ENCODE data around the gene WDR86.

Gene WDR86

DNA sequence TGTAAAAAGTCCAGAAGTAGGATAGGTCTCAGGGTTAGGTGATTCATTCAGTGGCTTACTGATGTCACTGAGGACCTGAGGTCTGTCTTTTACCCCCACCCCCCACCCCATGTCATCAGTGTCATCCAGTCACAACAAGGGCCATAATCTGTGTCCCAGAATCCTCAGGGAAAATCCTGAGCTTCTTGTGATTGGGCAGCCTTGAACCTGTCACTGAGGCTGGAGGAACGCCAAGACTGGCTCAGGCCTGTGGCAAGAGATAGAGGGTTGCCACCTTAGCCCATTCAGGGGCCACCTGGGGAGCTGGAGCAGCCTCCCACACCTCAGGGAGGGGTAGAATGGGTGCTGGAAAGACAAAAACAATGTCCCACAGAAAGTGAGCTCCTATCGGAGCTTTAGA lies 38.6 kb downstream of the WDR86 start:
- FAIRE-seq (no peak), DNase-seq (ENCODE audit: insufficient read length, low spot score) (no peak)
- no peak for TF ChIP-seq POU2F2 (IDR thresholded peaks at IDR 0.05; ENCODE audit: low read depth, low read length)
- no peak for TF ChIP-seq PAX5 (IDR thresholded peaks at IDR 0.05; ENCODE audit: insufficient read depth, low read length, severe bottlenecking)
- TF ChIP-seq POLR2AphosphoS5 (IDR thresholded peaks at IDR 0.05; ENCODE audit: low read depth, low read length), result no peak
- no peak for TF ChIP-seq SPI1 (IDR thresholded peaks at IDR 0.05; ENCODE audit: low read depth, low read length)

DNA sequence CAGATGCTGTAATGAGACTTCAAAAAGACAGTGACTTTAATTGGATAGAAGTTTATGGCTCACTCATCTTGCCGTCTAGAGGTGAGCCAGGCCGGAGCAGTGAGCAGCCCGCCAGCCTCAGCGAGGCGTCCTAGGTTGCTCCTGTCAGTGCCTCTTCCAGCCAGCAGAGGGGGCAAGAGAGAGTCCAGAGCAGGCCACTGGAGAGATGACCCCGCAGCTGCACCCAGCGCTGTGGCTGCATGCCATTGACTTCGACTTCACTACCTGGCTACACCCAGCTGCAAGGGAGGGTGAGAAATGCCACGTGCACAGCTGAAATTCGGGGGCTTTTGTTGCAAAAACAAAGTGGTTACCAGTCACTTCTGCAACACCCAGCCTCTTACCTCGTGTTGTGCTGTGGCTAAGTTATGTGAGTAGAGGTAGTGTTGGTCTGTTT lies 41.7 kb downstream of the WDR86 start:
- TF ChIP-seq TAF1 (IDR thresholded peaks at IDR 0.05; ENCODE audit: low read depth, low read length) (no peak), POLR2AphosphoS5 (IDR thresholded peaks at IDR 0.05; ENCODE audit: low read depth, low read length) (no peak), POU2F2 (IDR thresholded peaks at IDR 0.05; ENCODE audit: low read depth, low read length) (no peak), SPI1 (IDR thresholded peaks at IDR 0.05; ENCODE audit: low read depth, low read length) (no peak), PAX5 (IDR thresholded peaks at IDR 0.05; ENCODE audit: insufficient read depth, low read length, severe bottlenecking) (no peak), POLR2A (IDR thresholded peaks at IDR 0.05; ENCODE audit: low read depth, low read length) (no peak)
- DNase-seq (ENCODE audit: insufficient read length, low spot score) (peak; percentile 75), FAIRE-seq (peak; percentile 94)

DNA sequence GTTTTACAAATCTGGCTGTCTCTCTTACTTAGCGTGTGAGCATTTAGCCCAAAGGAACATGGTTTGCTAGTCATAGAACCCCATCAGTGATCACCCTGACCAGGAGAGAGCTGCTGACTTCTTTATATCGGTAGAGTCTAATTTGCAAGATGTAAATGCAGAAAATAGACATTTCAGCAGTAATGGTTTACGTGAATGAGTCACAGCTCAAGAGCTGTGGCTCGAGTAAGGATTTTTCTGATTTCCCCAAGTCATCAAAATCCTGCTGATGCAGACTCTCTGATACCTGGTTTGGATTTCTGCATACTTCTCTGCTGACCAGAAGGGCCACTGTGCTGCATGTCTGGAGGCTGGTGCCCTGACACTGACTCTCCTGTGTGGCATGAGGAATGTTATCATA lies 42.6 kb downstream of the WDR86 start:
- TF ChIP-seq POLR2AphosphoS5 (IDR thresholded peaks at IDR 0.05; ENCODE audit: low read depth, low read length) (no peak), TAF1 (IDR thresholded peaks at IDR 0.05; ENCODE audit: low read depth, low read length) (no peak), POU2F2 (IDR thresholded peaks at IDR 0.05; ENCODE audit: low read depth, low read length) (no peak), PAX5 (IDR thresholded peaks at IDR 0.05; ENCODE audit: insufficient read depth, low read length, severe bottlenecking) (no peak), POLR2A (IDR thresholded peaks at IDR 0.05; ENCODE audit: low read depth, low read length) (no peak), SPI1 (IDR thresholded peaks at IDR 0.05; ENCODE audit: low read depth, low read length) (no peak)
- DNase-seq (ENCODE audit: insufficient read length, low spot score) (no peak), FAIRE-seq (no peak)

DNA sequence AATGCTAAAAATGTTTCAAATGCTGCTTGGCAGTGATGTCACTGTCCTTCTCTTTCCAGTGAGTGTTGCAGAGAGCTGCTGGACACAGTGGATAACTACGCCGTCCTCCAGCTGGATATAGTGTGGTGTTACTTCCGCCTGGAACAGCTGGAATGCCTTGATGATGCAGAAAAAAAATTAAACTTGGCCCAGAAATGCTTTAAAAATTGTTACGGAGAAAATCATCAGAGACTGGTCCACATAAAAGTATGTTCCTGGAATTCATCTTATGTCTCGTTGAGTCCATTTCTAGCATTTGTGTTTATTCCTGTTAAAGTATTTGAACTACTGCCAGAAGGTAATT lies 43.0 kb downstream of the WDR86 start:
- TF ChIP-seq PAX5 (IDR thresholded peaks at IDR 0.05; ENCODE audit: insufficient read depth, low read length, severe bottlenecking), result no peak
- TF ChIP-seq POLR2AphosphoS5 (IDR thresholded peaks at IDR 0.05; ENCODE audit: low read depth, low read length), result no peak
- TF ChIP-seq TAF1 (IDR thresholded peaks at IDR 0.05; ENCODE audit: low read depth, low read length), result no peak
- no peak for TF ChIP-seq SPI1 (IDR thresholded peaks at IDR 0.05; ENCODE audit: low read depth, low read length)
- no peak for TF ChIP-seq POLR2A (IDR thresholded peaks at IDR 0.05; ENCODE audit: low read depth, low read length)
- no peak for TF ChIP-seq POU2F2 (IDR thresholded peaks at IDR 0.05; ENCODE audit: low read depth, low read length)
- no peak for FAIRE-seq
- DNase-seq (ENCODE audit: insufficient read length, low spot score), result no peak

DNA sequence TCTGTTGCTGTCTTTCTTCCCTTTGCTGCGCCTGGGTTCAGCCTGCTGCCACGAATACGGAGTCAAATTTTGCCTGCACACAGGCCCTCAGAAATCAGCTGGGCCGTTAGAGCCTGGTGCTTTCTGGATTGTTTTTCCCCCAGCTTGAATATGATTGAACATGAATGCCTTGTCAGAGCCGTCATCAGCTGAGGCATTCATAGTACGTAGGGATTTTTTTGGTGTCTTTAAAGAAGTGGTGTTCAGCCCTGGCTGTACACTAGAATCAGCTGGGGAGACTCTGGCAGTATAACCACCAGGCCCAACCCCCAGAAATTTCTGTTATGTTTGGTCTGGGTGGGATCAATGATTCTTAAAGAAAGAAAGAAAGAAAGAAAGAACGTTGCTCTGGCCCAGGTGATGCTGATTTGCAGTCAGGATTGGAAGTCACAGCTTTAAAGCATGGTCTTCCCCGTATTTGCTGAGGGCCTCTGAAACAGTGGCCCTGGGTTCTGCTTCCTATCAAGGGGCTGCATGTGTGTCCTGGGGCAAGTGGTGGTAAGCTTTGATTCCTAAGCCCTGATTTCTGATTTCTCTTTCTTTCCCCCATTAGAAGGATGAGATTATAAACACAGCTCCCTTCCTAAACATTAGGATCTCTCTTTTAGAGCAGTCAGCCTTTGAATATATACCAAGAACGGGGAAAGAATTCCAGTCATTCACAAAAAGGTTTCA lies 43.5 kb downstream of the WDR86 start:
- TF ChIP-seq PAX5 (IDR thresholded peaks at IDR 0.05; ENCODE audit: insufficient read depth, low read length, severe bottlenecking) (no peak), POLR2A (IDR thresholded peaks at IDR 0.05; ENCODE audit: low read depth, low read length) (no peak), SPI1 (IDR thresholded peaks at IDR 0.05; ENCODE audit: low read depth, low read length) (no peak), TAF1 (IDR thresholded peaks at IDR 0.05; ENCODE audit: low read depth, low read length) (no peak), POLR2AphosphoS5 (IDR thresholded peaks at IDR 0.05; ENCODE audit: low read depth, low read length) (no peak), POU2F2 (IDR thresholded peaks at IDR 0.05; ENCODE audit: low read depth, low read length) (no peak)
- DNase-seq (ENCODE audit: insufficient read length, low spot score), result no peak
- no peak for FAIRE-seq

DNA sequence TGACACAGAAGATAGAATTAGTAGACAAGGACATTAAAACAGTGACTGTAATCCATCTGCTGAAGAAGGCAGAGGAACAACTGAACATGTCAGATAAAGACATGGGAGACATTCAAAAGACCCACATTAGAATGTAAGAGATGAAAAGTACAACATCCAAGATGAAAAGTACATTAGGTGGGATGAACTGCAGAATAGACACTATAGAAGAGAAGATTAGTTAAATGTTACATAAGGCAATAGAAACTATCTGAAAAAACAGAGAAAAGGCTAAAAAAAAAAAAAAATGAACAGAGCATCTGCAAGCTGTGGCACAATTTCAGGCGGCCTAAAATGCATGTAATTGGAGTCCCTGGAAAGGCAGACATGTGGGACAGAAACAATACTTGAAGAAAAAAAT lies 46.7 kb downstream of the WDR86 start:
- no peak for DNase-seq (ENCODE audit: insufficient read length, low spot score)
- FAIRE-seq, result no peak
- TF ChIP-seq POU2F2 (IDR thresholded peaks at IDR 0.05; ENCODE audit: low read depth, low read length) (no peak), TAF1 (IDR thresholded peaks at IDR 0.05; ENCODE audit: low read depth, low read length) (no peak), PAX5 (IDR thresholded peaks at IDR 0.05; ENCODE audit: insufficient read depth, low read length, severe bottlenecking) (no peak)

DNA sequence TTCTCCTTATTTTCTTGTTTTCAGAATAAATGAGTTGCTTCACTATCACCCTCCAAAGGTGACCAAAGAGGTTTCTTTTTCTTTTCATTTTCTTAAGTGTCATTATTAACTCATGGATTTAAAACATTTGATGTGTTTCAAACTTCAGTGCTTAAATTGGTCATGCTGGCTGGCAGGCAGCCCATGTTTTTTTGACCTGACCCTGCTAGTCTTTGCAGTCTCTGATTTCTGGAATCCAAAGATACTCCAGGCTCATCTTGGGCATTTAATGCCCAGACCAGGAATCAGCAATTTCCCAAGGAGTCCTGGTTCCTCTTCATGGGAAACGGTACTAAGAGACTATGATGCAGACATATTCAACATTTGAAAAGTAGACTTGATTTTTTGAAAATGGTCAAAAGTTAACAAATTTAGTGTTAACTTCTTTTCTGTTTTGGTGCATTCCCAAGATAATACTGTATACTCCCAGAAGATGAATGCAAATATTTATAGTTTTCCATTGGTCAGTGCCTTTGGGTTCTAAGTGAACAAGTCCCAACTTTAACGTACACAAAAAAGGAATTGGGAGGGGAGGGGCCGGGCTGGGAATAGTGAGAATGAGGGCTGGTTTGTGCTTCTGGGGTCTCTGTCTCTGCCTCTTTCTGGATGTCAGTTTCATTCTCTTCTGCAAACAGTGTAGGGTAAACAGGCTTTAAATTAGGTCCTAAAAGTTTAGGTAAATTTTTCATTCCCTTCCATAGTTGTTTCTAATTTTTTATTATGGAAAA lies 48.5 kb downstream of the WDR86 start:
- no peak for TF ChIP-seq POU2F2 (IDR thresholded peaks at IDR 0.05; ENCODE audit: low read depth, low read length)
- no peak for TF ChIP-seq POLR2A (IDR thresholded peaks at IDR 0.05; ENCODE audit: low read depth, low read length)
- no peak for TF ChIP-seq TAF1 (IDR thresholded peaks at IDR 0.05; ENCODE audit: low read depth, low read length)
- no peak for TF ChIP-seq POLR2AphosphoS5 (IDR thresholded peaks at IDR 0.05; ENCODE audit: low read depth, low read length)
- TF ChIP-seq SPI1 (IDR thresholded peaks at IDR 0.05; ENCODE audit: low read depth, low read length), result no peak
- TF ChIP-seq PAX5 (IDR thresholded peaks at IDR 0.05; ENCODE audit: insufficient read depth, low read length, severe bottlenecking), result no peak
- DNase-seq (ENCODE audit: insufficient read length, low spot score) (no peak), FAIRE-seq (no peak)

DNA sequence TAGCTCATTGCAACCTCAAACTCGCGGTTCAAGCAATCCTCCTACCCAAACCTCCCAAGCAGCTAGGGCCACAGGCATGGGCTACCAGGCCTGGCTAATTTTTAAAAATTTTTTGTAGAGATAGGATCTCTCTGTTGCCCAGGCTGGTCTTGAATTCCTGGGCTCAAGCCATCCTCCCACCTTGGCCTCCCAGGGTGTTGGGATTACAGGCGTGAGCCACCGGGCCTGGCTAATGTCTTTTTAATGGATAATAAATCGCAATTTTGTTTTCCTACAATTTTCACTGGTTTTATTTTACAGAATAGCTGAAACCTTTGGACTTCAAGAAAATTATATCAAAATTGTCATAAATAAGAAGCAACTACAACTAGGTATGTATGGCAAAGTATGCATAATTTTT lies 57.3 kb downstream of the WDR86 start:
- DNase-seq (ENCODE audit: insufficient read length, low spot score), result no peak
- no peak for TF ChIP-seq TAF1 (IDR thresholded peaks at IDR 0.05; ENCODE audit: low read depth, low read length)
- no peak for TF ChIP-seq POLR2A (IDR thresholded peaks at IDR 0.05; ENCODE audit: low read depth, low read length)
- no peak for TF ChIP-seq PAX5 (IDR thresholded peaks at IDR 0.05; ENCODE audit: insufficient read depth, low read length, severe bottlenecking)
- no peak for FAIRE-seq

DNA sequence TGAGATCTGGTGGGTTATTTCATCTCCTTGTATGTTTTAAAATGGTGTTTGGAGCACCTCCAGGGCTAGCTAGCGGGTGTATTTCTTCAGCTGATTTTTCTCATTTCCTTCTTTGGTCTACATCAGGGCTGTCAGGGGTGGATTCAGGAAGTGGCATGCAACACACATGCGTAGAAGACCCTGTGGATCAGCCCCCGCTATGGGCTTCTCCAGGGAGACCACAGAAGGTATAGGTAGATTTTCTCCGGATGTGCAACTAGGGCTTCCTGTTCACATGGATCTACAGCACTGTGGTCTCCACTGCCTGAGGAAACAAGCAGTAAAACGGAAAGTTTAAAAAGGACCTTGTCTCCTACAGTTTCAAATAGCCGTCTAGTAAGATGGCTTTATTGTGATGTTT lies 57.9 kb downstream of the WDR86 start:
- DNase-seq (ENCODE audit: insufficient read length, low spot score), result no peak
- FAIRE-seq, result no peak
- TF ChIP-seq SPI1 (IDR thresholded peaks at IDR 0.05; ENCODE audit: low read depth, low read length) (peak; percentile 74), POU2F2 (IDR thresholded peaks at IDR 0.05; ENCODE audit: low read depth, low read length) (no peak), POLR2AphosphoS5 (IDR thresholded peaks at IDR 0.05; ENCODE audit: low read depth, low read length) (no peak), PAX5 (IDR thresholded peaks at IDR 0.05; ENCODE audit: insufficient read depth, low read length, severe bottlenecking) (no peak)

DNA sequence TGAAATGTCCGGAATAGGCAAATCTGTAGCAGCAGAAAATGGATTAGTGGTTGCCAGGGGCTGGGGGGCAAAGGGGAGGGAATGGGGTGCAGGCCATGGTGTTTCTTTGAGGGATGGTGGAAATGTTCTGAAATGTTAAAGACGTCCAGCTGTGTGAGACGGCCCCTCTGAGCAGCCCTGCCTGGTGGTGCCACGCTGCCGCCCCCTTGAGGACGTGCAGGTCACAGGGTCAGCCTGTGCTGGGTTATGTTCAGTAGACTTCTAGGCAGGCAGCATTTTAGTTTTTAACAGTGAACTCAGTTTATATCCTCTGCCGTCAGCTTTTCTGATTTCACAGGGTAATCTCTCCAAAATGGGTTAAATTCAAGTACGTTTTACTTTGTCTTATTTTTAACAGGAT lies 58.8 kb downstream of the WDR86 start:
- DNase-seq (ENCODE audit: insufficient read length, low spot score) (no peak), FAIRE-seq (peak; percentile 5)
- TF ChIP-seq POLR2AphosphoS5 (IDR thresholded peaks at IDR 0.05; ENCODE audit: low read depth, low read length) (no peak), POU2F2 (IDR thresholded peaks at IDR 0.05; ENCODE audit: low read depth, low read length) (no peak)
